Spleen (tissue), 7 donors: ENCODE measurements around the gene CLPX.

Source experiments
- CTCF ChIP-seq, 11 experiments: fragments of 200-600 bp in 7 of 11; fragments of 450-650 bp in 4 of 11; sonication (generic) in 4 of 11; IDR thresholded peaks in 8 of 11; conservative IDR thresholded peaks in 3 of 11; 1 replicate in 7 of 11; 2 replicates in 4 of 11; pipeline versions ENCODE4 v1.4.0 to v1.8.0; 2016 to 2021; ENCODE audit warnings: antibody characterized with exemption in 11 of 11, inconsistent platforms in 4 of 11, mild to moderate bottlenecking in 1 of 11
- POLR2A ChIP-seq, 3 donors: fragments of 450-650 bp; IDR thresholded peaks; one replicate each; pipeline ENCODE4 v1.5.1; 2017; ENCODE audit warnings: antibody characterized with exemption in 3 of 3, mild to moderate bottlenecking in 1 of 3
- POLR2AphosphoS5 ChIP-seq, 3 donors: sonication (generic); formaldehyde crosslinking; IDR thresholded peaks; one replicate each; pipeline ENCODE4 v1.5.1; 2017; ENCODE audit warnings: antibody characterized with exemption in 3 of 3
- donor health status: DM: no; HTN: no; CAD: no; lungs with moderate emphysema.
- donor health status: DM: no; HTN: no; CAD: no.
- donor health status: DM: no; HTN: no; CAD: no.

DNA sequence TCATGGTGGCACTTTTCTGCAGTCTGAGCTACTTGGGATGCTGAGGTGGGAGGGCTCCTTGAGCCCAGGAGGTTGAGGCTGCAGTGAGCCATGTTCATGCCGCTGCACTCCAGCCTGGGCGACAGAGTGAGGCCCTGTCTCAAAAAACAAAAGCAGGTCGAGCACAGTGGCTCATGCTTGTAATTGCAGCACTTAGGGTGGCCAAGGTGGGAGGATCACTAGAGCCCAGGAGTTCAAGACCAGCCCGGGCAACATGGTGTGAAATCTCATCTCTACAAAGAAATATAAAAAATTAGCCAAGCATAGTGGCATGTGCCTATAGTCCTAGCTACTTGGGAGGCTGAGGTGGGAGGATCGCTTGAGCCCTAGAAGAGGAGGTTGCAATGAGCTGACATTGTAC is 80.1 kb downstream of the CLPX start:
- no peak for TF ChIP-seq CTCF (IDR thresholded peaks at IDR 0.05 in 8 of 11, conservative IDR thresholded peaks at IDR 0.05 in 3 of 11)
- no peak for TF ChIP-seq POLR2AphosphoS5 (IDR thresholded peaks at IDR 0.05)
- TF ChIP-seq POLR2A (IDR thresholded peaks at IDR 0.05): no peak
